ENCODE measurements around the gene TRIOBP. TPM values are rescaled to one million over a fixed set of nuclear protein-coding genes. Genes with fewer than 3 reads are reported as not detected.

TRIOBP gene
- total RNA-seq, 1 donor from 2014 or later, result 40.6 TPM

- Mint-ChIP-seq H3K4me1 (ENCODE audit: low read depth, unreplicated experiment) (no peaks in the 10 kb centered on the region), H3K27ac (ENCODE audit: unreplicated experiment) (no peak overlapping the region), H3K4me3 (ENCODE audit: unreplicated experiment) (peak overlapping the region; percentile 92), H3K27me3 (ENCODE audit: low read depth, unreplicated experiment) (no peaks in the 10 kb centered on the region), H3K9me3 (ENCODE audit: unreplicated experiment) (no peaks in the 10 kb centered on the region), H3K36me3 (ENCODE audit: low read depth, unreplicated experiment) (peaks cover 11% of the 10 kb centered on the region)
- peak overlapping the region; percentile 49 for H3K9ac ChIP-seq (ENCODE audit: low read length)
- no peak for DNase-seq (ENCODE audit: low read depth)
- peak overlapping the region; percentile 92 for H3K4me2 ChIP-seq (ENCODE audit: low read length)
- TF ChIP-seq CTCF (IDR thresholded peaks at IDR 0.05; ENCODE audit: insufficient read depth, low read depth, low read length) (no peak), EZH2 (IDR thresholded peaks at IDR 0.05; ENCODE audit: insufficient read depth, low read length) (no peak)
- H3K4me1 ChIP-seq (ENCODE audit: insufficient read depth, low read length), result peaks cover 3% of the 10 kb centered on the region
- no peaks in the 10 kb centered on the region for H3K27me3 ChIP-seq (ENCODE audit: insufficient read depth, low read length)
- no peak for FAIRE-seq
- H2AFZ ChIP-seq (ENCODE audit: low read depth, low read length), result peak overlapping the region; percentile 56
- peak overlapping the region; percentile 49 for H3K4me3 ChIP-seq (ENCODE audit: insufficient read depth, low read depth, low read length)
- H3K79me2 ChIP-seq (ENCODE audit: insufficient read depth, low read length), result no peaks in the 10 kb centered on the region
- H3K36me3 ChIP-seq (ENCODE audit: insufficient read depth, low read length), result no peaks in the 10 kb centered on the region
- no peaks in the 10 kb centered on the region for H4K20me1 ChIP-seq (ENCODE audit: insufficient read depth, low read length)
- no peaks in the 10 kb centered on the region for H3K9me3 ChIP-seq (ENCODE audit: insufficient read depth, low read depth, low read length)
- no peak overlapping the region for H3K27ac ChIP-seq (ENCODE audit: low read depth, low read length)
These were observed 639 bp downstream of the TRIOBP start for GRCh38 chr22:37697538-37697835.

- Histone ChIP-seq H2AFZ (ENCODE audit: low read depth, low read length) (no peak overlapping the region), H3K4me2 (ENCODE audit: low read length) (no peak overlapping the region), H3K27ac (ENCODE audit: low read depth, low read length) (no peak overlapping the region), H3K4me1 (ENCODE audit: insufficient read depth, low read length) (peaks cover under 1% of the 10 kb centered on the region), H3K9me3 (ENCODE audit: insufficient read depth, low read depth, low read length) (no peaks in the 10 kb centered on the region), H3K27me3 (ENCODE audit: insufficient read depth, low read length) (no peaks in the 10 kb centered on the region), H4K20me1 (ENCODE audit: insufficient read depth, low read length) (no peaks in the 10 kb centered on the region), H3K79me2 (ENCODE audit: insufficient read depth, low read length) (no peaks in the 10 kb centered on the region), H3K4me3 (ENCODE audit: insufficient read depth, low read depth, low read length) (no peak overlapping the region), H3K36me3 (ENCODE audit: insufficient read depth, low read length) (no peaks in the 10 kb centered on the region), H3K9ac (ENCODE audit: low read length) (no peak overlapping the region)
- no peak for DNase-seq (ENCODE audit: low read depth)
- H3K4me3 Mint-ChIP-seq (ENCODE audit: unreplicated experiment), result no peak overlapping the region
- peaks cover 21% of the 10 kb centered on the region for H3K36me3 Mint-ChIP-seq (ENCODE audit: low read depth, unreplicated experiment)
- H3K4me1 Mint-ChIP-seq (ENCODE audit: low read depth, unreplicated experiment), result no peaks in the 10 kb centered on the region
- no peak for FAIRE-seq
- no peak overlapping the region for H3K27ac Mint-ChIP-seq (ENCODE audit: unreplicated experiment)
- TF ChIP-seq EZH2 (IDR thresholded peaks at IDR 0.05; ENCODE audit: insufficient read depth, low read length) (no peak), CTCF (IDR thresholded peaks at IDR 0.05; ENCODE audit: insufficient read depth, low read depth, low read length) (no peak)
- no peaks in the 10 kb centered on the region for H3K27me3 Mint-ChIP-seq (ENCODE audit: low read depth, unreplicated experiment)
- H3K9me3 Mint-ChIP-seq (ENCODE audit: unreplicated experiment), result no peaks in the 10 kb centered on the region
These were observed 4.4 kb downstream of the TRIOBP start for GRCh38 chr22:37701141-37701786.

GRCh38 chr22:37703906-37704305 is 7.1 kb downstream of the TRIOBP start:
- Histone ChIP-seq H2AFZ (ENCODE audit: low read depth, low read length) (no peak overlapping the region), H4K20me1 (ENCODE audit: insufficient read depth, low read length) (no peaks in the 10 kb centered on the region), H3K27me3 (ENCODE audit: insufficient read depth, low read length) (no peaks in the 10 kb centered on the region), H3K4me3 (ENCODE audit: insufficient read depth, low read depth, low read length) (no peak overlapping the region), H3K4me2 (ENCODE audit: low read length) (no peak overlapping the region), H3K4me1 (ENCODE audit: insufficient read depth, low read length) (no peaks in the 10 kb centered on the region), H3K9ac (ENCODE audit: low read length) (no peak overlapping the region), H3K27ac (ENCODE audit: low read depth, low read length) (no peak overlapping the region), H3K36me3 (ENCODE audit: insufficient read depth, low read length) (no peaks in the 10 kb centered on the region), H3K79me2 (ENCODE audit: insufficient read depth, low read length) (no peaks in the 10 kb centered on the region), H3K9me3 (ENCODE audit: insufficient read depth, low read depth, low read length) (no peaks in the 10 kb centered on the region)
- Mint-ChIP-seq H3K4me1 (ENCODE audit: low read depth, unreplicated experiment) (no peaks in the 10 kb centered on the region), H3K27ac (ENCODE audit: unreplicated experiment) (no peak overlapping the region), H3K36me3 (ENCODE audit: low read depth, unreplicated experiment) (peaks cover 24% of the 10 kb centered on the region), H3K27me3 (ENCODE audit: low read depth, unreplicated experiment) (no peaks in the 10 kb centered on the region), H3K4me3 (ENCODE audit: unreplicated experiment) (no peak overlapping the region), H3K9me3 (ENCODE audit: unreplicated experiment) (no peaks in the 10 kb centered on the region)
- FAIRE-seq, result no peak
- no peak for DNase-seq (ENCODE audit: low read depth)
- TF ChIP-seq EZH2 (IDR thresholded peaks at IDR 0.05; ENCODE audit: insufficient read depth, low read length), result no peak

Measured in astrocyte (in vitro differentiated cells and primary cell).